Measurements from ENCODE around the gene PSORS1C2.
"Not testable (repeated sequence)": the region's sequence is repeated elsewhere in the genome, so short reads cannot be mapped to it uniquely, and the experiment has no call there.

PSORS1C2 gene

GRCh38 chr6:31165064-31165832, 26.4 kb upstream of the PSORS1C2 start:
- H3K4me1 ChIP-seq (ENCODE audit: control insufficient read depth, insufficient read depth, low read length, poor library complexity, severe bottlenecking); H3K27ac ChIP-seq (ENCODE audit: low read depth, low read length, severe bottlenecking); H3K9me3 ChIP-seq (ENCODE audit: control insufficient read depth, low read length); H3K4me3 ChIP-seq (ENCODE audit: extremely low read depth, insufficient read depth, low read length, poor library complexity, severe bottlenecking): not testable (repeated sequence)
- 82% methylated on average over 7 of the region's 17 CpGs; no CpG with 5 or more reads in 1 of the 2 experiments for WGBS, 2 experiments (ENCODE audit: insufficient coverage in 2 of 2)
- peaks cover 24% of the 10 kb centered on the region for H3K36me3 ChIP-seq (ENCODE audit: control insufficient read depth, insufficient read depth, low read length)

GRCh38 chr6:31164475-31165063, 25.7 kb upstream of the PSORS1C2 start:
- H3K9me3 ChIP-seq (ENCODE audit: control insufficient read depth, low read length); H3K27ac ChIP-seq (ENCODE audit: low read depth, low read length, severe bottlenecking); H3K4me3 ChIP-seq (ENCODE audit: extremely low read depth, insufficient read depth, low read length, poor library complexity, severe bottlenecking); H3K4me1 ChIP-seq (ENCODE audit: control insufficient read depth, insufficient read depth, low read length, poor library complexity, severe bottlenecking): not testable (repeated sequence)
- 97 to 100% methylated on average over 1 to 7 of the region's 9 CpGs for WGBS, 2 experiments (ENCODE audit: insufficient coverage in 2 of 2)
- H3K36me3 ChIP-seq (ENCODE audit: control insufficient read depth, insufficient read depth, low read length), result peaks cover 24% of the 10 kb centered on the region

- peaks cover 4% of the 10 kb centered on the region for H3K4me1 ChIP-seq (ENCODE audit: control insufficient read depth, insufficient read depth, low read length, poor library complexity, severe bottlenecking)
Observed at GRCh38 chr6:31163922-31164321, 25.1 kb upstream of the PSORS1C2 start.

GRCh38 chr6:31162463-31163165, 23.7 kb upstream of the PSORS1C2 start:
- Histone ChIP-seq H3K4me1 (ENCODE audit: control insufficient read depth, insufficient read depth, low read length, poor library complexity, severe bottlenecking) (no peaks in the 10 kb centered on the region), H3K9me3 (ENCODE audit: control insufficient read depth, low read length) (no peaks in the 10 kb centered on the region), H3K36me3 (ENCODE audit: control insufficient read depth, insufficient read depth, low read length) (peaks cover 24% of the 10 kb centered on the region), H3K27ac (ENCODE audit: low read depth, low read length, severe bottlenecking) (no peak overlapping the region), H3K4me3 (ENCODE audit: extremely low read depth, insufficient read depth, low read length, poor library complexity, severe bottlenecking) (no peak overlapping the region)
- WGBS, 2 experiments (ENCODE audit: insufficient coverage in 2 of 2), result 84 to 87% methylated on average over 11 of the region's 13 CpGs

More at GRCh38 chr6:31163922-31164321, 25.1 kb upstream of the PSORS1C2 start:
- H3K36me3 ChIP-seq (ENCODE audit: control insufficient read depth, insufficient read depth, low read length), result peaks cover 24% of the 10 kb centered on the region
- no peaks in the 10 kb centered on the region for H3K9me3 ChIP-seq (ENCODE audit: control insufficient read depth, low read length)
- H3K27ac ChIP-seq (ENCODE audit: low read depth, low read length, severe bottlenecking), result no peak overlapping the region
- H3K4me3 ChIP-seq (ENCODE audit: extremely low read depth, insufficient read depth, low read length, poor library complexity, severe bottlenecking), result no peak overlapping the region

GRCh38 chr6:31161216-31162126, 22.6 kb upstream of the PSORS1C2 start:
- H3K27ac ChIP-seq (ENCODE audit: low read depth, low read length, severe bottlenecking), result no peak overlapping the region
- H3K4me3 ChIP-seq (ENCODE audit: extremely low read depth, insufficient read depth, low read length, poor library complexity, severe bottlenecking), result no peak overlapping the region
- peaks cover 5% of the 10 kb centered on the region for H3K4me1 ChIP-seq (ENCODE audit: control insufficient read depth, insufficient read depth, low read length, poor library complexity, severe bottlenecking)
- H3K36me3 ChIP-seq (ENCODE audit: control insufficient read depth, insufficient read depth, low read length), result peaks cover 28% of the 10 kb centered on the region
- H3K9me3 ChIP-seq (ENCODE audit: control insufficient read depth, low read length), result no peaks in the 10 kb centered on the region
- 94 to 95% methylated on average over 16 to 17 of the region's 19 CpGs for WGBS, 2 experiments (ENCODE audit: insufficient coverage in 2 of 2)

- H3K36me3 ChIP-seq (ENCODE audit: control insufficient read depth, insufficient read depth, low read length), result peaks cover 48% of the 10 kb centered on the region
- H3K4me1 ChIP-seq (ENCODE audit: control insufficient read depth, insufficient read depth, low read length, poor library complexity, severe bottlenecking), result peaks cover 5% of the 10 kb centered on the region
- 15 to 17% methylated on average over 30 to 31 of the region's 35 CpGs for WGBS, 2 experiments (ENCODE audit: insufficient coverage in 2 of 2)
- H3K4me3 ChIP-seq (ENCODE audit: extremely low read depth, insufficient read depth, low read length, poor library complexity, severe bottlenecking), result peak overlapping the region; percentile 74
- H3K9me3 ChIP-seq (ENCODE audit: control insufficient read depth, low read length), result no peaks in the 10 kb centered on the region
- H3K27ac ChIP-seq (ENCODE audit: low read depth, low read length, severe bottlenecking), result no peak overlapping the region
Observed at GRCh38 chr6:31158863-31159855, 20.3 kb upstream of the PSORS1C2 start.

GRCh38 chr6:31158140-31158862, 19.4 kb upstream of the PSORS1C2 start, which contains the start of gene TCF19:
Gene TCF19, plus strand, starts transcription at chr6:31158589. Its CDS starts 881 bp downstream, at chr6:31159470.
- 1% methylated on average over 41 to 47 of the region's 65 CpGs for WGBS, 2 experiments (ENCODE audit: insufficient coverage in 2 of 2)
- Histone ChIP-seq H3K4me1 (ENCODE audit: control insufficient read depth, insufficient read depth, low read length, poor library complexity, severe bottlenecking) (peaks cover 5% of the 10 kb centered on the region), H3K9me3 (ENCODE audit: control insufficient read depth, low read length) (no peaks in the 10 kb centered on the region), H3K4me3 (ENCODE audit: extremely low read depth, insufficient read depth, low read length, poor library complexity, severe bottlenecking) (peak within 1 kb of the TSS; percentile 74), H3K36me3 (ENCODE audit: control insufficient read depth, insufficient read depth, low read length) (peaks cover 48% of the 10 kb centered on the region), H3K27ac (ENCODE audit: low read depth, low read length, severe bottlenecking) (no peak within 1 kb of the TSS)

- no peaks in the 10 kb centered on the region for H3K9me3 ChIP-seq (ENCODE audit: control insufficient read depth, low read length)
- WGBS, 2 experiments (ENCODE audit: insufficient coverage in 2 of 2), result 8 to 12% methylated on average over 11 to 12 of the region's 14 CpGs
- H3K36me3 ChIP-seq (ENCODE audit: control insufficient read depth, insufficient read depth, low read length), result peaks cover 41% of the 10 kb centered on the region
- peak within 1 kb of the TSS; percentile 74 for H3K4me3 ChIP-seq (ENCODE audit: extremely low read depth, insufficient read depth, low read length, poor library complexity, severe bottlenecking)
- no peak within 1 kb of the TSS for H3K27ac ChIP-seq (ENCODE audit: low read depth, low read length, severe bottlenecking)
- H3K4me1 ChIP-seq (ENCODE audit: control insufficient read depth, insufficient read depth, low read length, poor library complexity, severe bottlenecking), result peaks cover 5% of the 10 kb centered on the region
Observed at GRCh38 chr6:31157513-31158139, 18.8 kb upstream of the PSORS1C2 start, which contains the start of gene CCHCR1. Gene CCHCR1, minus strand, starts transcription at chr6:31157802. Its CDS starts 202 bp downstream, at chr6:31157600.

GRCh38 chr6:31156641-31157040, 17.8 kb upstream of the PSORS1C2 start:
- no peak overlapping the region for H3K27ac ChIP-seq (ENCODE audit: low read depth, low read length, severe bottlenecking)
- H3K36me3 ChIP-seq (ENCODE audit: control insufficient read depth, insufficient read depth, low read length), result peaks cover 33% of the 10 kb centered on the region
- H3K9me3 ChIP-seq (ENCODE audit: control insufficient read depth, low read length), result no peaks in the 10 kb centered on the region
- WGBS, 2 experiments (ENCODE audit: insufficient coverage in 2 of 2), result 98 to 100% methylated on average over 3 to 7 of the region's 7 CpGs
- peaks cover 5% of the 10 kb centered on the region for H3K4me1 ChIP-seq (ENCODE audit: control insufficient read depth, insufficient read depth, low read length, poor library complexity, severe bottlenecking)
- no peak overlapping the region for H3K4me3 ChIP-seq (ENCODE audit: extremely low read depth, insufficient read depth, low read length, poor library complexity, severe bottlenecking)
